Activated CD4-positive, CD25-positive, alpha-beta regulatory T cell treated with anti-CD3 and anti-CD28 coated beads, Interleukin-2, amount 50 U/mL, for 16 hours (primary cell): ENCODE measurements around the gene ADCY7.
A peak's percentile ranks its signal among the peaks of the same experiment; 100 is the strongest.

Source experiments
- DNase-seq: peaks from one replicate; pipeline ENCODE4 v3.0.0-alpha.2; 2020; ENCODE audit warnings: low read depth, low spot score

The ADCY7 gene

DNA sequence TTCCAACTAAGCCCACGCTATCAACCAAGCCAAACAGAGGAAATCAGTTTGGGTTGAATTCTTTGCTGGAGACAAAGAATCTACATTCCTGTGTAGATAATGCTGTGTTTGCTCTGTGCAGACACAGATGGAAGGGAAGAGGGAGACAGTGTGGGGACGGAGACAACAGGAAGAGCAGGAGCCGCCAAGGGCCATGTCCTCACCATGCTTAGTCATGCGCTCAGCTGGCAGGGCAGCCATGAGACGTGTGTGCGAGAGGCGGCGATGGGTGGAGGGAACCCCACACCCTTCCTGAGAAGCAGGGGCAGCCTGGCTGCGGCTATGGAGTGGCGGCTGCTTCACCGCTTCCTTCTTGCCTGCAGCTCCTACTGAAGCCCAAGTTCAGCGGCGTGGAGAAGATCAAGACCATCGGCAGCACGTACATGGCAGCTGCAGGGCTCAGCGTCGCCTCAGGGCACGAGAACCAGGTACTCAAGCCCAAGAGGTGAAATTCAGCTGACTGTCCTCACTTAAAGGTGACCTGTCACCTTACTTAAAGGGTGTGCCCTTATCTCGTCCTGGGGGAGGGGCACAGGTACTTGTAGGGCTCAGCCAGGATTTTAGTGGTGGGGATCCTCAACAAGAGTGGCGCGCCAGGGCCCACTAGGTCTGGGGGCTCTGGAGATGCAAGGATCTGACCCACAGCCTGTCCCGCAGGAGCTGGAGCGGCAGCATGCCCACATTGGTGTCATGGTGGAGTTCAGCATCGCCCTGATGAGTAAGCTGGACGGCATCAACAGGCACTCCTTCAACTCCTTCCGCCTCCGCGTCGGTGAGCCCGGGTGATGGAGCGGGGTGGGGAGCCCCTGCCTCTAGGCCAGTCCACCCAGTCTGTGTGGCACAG, 47.5 kb downstream of the ADCY7 start:
- no peak for DNase-seq

DNA sequence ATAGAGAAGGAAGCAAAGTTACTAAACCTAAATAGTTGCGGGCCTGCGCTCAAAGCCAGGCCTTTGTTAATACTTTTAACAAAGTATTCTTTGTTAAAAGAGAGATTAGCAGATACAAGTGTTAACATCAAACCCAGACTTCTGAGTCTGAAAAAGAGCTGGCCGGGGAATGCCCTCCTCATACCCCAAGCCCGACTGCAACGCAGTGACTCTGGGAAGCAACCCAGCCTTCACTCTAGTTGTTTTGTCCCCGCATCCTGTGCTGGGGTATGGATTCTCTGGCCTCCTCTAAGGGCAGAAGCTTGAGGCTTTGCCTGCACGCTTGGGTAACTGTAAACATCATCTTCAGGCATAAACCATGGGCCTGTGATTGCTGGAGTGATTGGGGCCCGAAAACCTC, 48.3 kb downstream of the ADCY7 start:
- no peak for DNase-seq

DNA sequence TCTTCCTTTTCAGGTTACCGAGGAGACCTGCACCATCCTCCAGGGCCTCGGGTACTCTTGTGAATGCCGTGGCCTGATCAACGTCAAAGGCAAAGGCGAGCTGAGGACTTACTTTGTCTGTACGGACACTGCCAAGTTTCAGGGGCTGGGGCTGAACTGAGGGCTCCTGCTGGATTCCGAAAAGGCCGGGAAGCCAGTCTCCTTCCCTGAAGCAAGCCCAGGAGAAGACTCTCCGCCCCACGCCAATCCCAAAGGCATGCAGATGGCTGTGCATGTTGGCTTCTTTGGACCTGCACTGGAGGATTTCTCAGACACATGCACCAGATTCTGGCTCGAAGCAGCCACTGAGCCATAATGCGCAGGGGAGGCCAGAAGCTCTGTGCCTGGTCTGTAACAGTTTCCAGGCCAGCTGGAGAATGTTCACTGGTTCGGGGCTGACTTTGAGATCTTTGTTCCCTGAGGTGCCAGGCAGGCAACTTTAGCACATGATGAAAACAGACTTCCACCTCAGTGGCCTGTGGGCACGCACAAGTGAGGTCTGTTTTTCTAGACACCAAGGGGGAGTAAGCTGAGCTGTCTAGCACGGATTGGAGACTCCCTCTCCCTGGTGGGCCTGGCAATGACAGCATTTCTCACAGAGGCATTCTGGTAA, 49.1 kb downstream of the ADCY7 start:
- no peak for DNase-seq

DNA sequence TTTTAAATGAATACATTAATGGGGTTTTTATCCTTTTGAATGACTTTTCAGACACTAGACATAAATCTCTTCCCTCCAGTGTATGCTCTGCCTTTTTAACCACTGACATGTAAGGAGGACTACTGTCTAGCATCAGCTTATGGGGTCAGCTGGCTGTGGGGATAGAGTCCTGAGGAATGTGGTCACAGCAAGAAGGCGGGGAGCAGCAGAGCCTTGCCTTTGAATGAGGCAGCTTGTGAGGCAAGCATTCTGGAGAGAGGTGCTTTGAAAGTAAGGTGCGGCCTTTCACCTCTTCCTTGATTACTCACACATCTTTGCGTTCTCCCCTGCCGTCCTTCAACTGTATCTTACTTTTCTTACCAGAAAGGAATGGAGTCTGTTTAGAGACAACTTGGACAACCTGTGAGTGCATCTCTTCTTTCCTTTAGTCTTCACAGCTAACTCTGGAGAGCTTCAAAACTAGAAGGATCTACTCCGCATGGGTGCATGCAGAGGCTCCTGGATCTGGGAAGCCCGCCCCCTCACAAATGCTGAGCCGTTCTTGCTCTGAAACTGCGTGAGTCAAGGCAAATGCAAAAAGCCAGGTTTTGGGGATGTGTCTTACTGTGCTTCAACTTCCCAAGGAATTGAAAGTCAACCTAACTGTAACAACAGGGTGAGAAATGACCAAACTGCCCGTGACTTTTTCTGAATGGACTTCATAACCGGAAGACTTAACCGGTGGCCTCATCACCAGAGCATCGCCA, 49.9 kb downstream of the ADCY7 start:
- no peak for DNase-seq

DNA sequence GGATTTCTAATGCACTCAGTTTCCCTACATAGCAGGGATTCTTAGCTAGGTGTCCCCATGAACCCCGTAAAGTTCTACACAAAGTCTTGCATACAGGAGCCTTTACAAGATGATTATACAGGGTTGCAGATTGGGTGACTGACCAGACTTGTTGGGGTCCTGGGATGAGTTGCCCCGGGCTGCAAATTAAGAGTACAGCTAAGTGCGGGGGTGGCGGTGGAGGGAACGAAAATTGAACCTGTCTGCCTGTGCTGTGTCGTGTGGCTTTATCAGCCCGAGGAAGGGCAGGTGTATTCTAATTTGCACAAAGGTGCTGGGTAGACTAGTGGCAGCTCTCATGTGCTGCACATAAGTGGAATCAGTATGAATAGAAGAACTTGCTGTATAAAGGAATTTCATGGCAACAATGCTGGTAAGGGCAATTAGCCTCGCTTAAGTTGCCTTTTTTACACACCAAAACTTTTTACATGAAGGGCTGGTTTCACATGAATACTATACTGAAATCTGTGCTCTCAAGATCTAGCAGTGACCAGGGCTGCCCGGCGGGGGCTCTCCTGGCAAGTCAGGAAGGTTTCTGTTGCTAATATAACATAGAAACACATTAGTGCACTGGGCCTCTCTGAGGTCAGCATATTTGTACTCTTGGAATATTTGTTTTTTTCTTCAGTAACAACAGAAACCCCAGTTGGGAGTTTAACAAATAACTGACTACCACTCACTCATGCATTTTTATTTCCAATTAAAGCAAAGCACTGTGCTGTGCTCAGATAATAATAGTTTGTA, 50.7 kb downstream of the ADCY7 start:
- DNase-seq, result no peak

DNA sequence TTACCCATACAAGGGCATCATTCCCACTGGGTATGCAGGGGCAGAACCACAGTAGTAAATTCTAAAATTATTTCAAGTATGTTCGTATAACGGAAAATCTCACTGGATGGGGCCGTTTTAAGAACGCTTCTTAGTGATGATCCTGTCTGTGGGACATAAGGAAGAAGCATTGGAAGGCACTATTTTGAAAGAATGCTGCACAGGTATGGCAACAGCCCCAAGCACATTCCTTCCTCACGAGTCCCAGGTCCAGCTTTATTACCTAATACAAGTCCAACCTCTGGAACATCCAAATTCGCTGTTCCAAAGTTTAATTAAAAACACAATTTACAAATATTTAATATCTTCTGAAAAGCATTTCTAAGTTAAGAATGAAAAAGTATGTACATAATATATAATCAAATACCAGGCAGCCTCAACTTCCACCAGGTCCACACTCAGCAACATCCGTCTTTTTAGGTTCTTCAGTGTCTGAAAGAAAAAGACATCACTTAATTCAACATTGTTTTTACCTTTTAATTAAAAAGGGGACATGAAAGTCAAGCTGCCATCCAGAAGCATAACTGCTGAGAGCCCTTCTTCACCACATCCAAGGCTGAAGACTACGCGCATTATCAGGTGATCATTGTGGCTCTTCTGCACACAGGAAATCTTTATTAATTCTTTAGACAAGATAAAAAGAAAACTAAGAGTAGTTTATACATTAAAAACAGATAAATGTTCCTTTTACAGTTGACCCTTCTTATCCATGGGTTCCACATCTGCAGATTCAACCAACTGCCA, 52.6 kb downstream of the ADCY7 start:
- DNase-seq, result no peak

DNA sequence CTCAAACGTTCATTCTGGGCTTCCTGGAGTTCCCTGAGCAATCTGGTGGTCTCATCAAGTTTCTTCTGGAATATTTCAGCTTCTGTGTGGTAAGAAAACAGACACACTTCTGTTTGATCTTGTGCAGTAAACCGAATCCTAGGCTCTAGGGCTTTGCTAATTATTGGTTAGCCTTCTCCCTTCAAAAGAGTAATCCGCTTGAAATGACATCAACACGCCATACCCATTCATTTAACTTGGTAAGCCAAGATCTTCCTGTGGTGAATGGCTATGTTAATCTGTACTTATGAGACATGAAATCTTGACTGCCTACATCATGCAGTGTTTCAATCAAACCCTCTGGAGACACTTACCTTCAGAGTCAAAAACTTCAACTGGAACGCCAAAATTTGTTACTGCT, 54.0 kb downstream of the ADCY7 start:
- DNase-seq, result no peak

DNA sequence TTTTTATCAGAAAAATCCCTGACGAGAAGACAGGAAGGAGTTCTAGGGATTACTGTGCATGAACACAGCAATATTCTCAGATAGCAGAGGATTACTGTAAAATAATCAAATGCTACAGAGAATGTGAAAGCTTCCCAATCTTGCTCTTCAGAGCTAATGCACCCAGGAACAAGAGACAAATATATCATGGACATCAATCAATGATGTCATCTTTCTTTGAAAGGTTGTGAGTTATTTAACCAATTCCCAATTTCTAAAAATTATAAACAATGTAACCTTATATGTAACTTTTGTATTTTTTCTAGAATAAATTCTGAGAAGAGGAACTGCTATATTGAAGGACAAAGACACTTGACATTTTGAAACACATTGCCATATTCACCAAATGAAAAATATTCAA, 56.0 kb downstream of the ADCY7 start:
- DNase-seq, result no peak

DNA sequence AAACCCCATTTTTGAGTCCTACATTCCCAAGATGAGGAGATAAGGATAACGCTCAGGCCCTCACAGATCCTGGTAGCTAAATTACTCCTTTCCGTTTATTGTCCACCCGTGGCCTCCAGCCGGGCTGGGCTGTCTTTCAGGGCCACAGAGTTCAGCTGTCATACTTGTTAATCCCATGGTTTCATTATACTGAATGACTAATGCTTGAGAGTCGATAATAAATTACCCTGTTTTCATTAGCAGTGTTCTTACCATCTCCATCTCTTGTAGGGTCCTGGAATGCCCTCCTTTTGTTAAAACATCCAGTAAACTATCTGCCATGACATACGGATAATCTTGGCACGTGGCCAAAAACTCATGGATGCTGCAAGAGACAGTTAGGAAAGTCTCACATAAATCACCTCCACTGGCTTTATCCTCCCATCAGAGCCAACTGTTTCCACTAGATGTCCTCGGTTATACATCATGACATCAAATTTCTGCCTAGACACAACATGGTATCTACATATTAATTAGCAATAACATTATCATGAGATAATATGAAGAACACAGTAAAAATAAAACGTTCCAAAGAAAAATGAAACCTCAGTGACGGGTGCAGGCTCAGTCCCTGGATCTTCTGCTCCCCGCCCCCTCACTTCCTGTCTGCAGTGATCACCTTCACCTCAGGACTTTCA, 57.1 kb downstream of the ADCY7 start:
- DNase-seq, result no peak

DNA sequence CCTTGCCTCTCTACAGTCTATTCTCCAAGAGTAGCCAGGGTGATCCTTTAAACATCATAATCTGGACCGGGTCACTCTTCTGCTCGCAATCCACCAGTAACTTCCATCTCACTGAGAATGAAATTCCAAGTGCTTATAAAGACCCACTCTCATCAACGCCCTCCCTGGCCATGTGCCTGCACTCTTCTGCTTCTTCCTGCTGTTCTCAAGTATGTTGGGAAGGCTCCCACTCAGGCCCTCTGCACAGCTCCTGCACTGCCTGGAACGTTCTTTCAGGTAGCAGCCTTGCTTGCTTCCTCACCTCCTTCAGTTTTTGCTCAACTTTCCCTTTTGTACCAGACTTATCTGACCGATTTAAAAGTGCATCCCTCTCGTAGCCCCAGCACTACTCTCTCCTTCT, 58.0 kb downstream of the ADCY7 start:
- no peak for DNase-seq

DNA sequence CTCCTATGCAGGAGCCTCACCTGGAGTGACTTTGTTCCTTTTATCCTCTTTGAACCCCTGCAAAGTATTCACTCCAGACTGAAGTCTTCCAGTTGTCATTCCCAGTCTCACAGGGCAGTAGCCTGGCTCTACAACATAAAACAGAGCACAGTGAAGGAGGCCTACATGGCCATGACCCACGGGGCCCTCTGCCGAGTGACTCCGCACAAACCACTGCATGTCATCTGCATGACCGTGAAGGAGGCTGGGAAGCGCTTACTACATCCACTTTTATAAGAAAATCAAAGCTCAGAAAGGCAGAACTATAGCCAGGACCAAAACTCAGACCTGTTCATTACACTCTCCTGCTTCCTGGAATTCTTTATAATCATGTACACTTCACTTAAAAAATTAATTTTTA, 59.9 kb downstream of the ADCY7 start:
- no peak for DNase-seq

DNA sequence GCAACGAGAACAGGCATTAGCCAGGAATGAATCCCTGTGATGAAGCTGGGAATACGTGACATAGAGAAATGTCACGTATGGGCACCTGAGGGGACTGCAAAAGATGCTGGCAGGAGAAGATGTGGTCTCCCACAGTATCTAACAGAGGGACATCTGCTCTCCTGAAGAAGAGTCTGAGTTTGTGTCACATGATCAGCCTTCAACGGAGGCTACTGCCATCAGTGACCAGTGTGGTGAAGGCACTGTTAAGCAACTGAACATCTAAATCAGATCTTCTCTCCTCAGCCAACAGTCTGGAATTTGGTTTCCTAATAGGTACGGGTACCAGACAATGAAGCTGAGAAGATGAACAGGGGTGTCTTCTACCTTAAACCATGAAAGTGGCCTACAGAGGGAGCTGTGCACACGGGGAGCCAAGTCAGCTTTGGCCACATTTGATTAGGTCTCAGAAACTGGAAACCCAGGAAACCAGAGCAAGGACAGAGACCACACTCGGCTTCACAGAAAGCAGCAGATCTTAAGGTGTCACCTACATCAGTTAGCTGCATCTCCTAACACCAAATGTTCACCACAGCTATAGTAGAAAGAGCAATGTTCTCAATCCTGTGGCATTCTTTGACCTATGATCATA, 60.6 kb downstream of the ADCY7 start:
- DNase-seq, result peak; percentile 43

DNA sequence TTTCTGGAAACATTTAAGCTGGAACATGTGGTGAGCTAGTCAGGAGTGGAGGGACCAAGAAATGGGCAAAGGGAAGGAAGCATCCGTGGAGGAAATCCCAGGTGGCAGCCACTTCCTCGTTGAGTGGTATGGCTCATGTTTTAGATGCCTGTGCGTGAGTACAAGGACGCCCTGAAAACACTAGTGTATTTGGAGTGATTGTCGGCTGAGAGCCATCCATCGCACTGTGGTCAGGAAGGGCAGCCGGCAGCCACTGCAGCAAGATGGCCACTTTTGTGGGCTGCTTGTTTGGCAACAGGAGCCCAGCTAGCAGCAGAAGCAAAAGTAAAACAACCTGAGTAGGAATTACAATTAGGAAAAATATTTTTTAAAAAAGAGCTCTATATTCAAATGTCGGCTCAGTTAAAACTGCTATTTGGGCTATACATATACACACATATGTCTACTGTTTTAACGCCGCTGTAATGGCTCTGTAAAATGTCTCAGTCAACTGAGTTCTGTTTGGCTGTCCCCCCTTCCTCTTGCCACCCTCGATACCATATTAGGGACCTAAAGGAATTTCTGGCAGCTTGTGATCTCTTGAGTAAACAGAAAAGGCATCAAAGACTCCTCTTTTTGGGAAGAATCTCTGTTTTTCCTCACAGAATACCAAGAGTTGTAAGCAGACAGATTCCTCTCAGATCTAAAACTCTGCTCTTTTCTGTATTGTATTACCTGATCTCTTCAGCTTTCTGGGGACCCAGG, 63.3 kb downstream of the ADCY7 start:
- no peak for DNase-seq

DNA sequence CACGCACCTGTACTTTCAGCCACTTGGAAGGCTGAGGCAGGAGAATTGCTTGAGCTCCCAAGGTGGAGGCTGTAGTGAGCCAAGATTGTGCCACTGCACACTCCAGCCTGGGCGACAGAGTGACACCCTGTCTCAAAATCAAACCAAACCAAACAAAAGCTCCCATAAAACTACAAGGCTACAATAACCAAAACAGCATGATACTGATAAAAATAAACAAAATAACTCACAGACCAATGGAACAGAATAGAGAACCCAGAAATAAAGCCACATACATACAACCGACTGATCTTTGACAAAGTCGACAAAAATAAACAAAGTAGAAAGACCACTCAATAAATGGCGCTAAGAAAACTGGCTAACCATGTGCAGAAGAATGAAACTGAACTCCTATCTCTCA, 65.2 kb downstream of the ADCY7 start:
- DNase-seq, result no peak

DNA sequence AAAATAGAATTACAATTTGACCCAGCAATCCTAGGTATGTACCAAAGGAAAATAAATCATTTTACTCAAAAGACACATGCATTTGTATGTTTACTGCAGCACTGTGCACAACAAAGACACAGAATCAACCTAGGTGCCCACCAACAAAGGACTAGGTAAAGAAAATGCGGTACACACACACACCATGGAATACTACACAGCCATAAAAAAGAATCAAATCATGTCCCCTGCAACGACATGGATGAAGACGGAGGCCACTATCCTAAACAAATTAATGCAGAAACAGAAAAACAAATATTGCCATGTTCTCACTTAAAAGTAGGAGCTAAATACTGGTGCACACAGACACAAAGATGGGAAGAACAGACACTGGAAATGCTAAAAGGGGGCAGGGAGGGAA, 66.2 kb downstream of the ADCY7 start:
- no peak for DNase-seq

DNA sequence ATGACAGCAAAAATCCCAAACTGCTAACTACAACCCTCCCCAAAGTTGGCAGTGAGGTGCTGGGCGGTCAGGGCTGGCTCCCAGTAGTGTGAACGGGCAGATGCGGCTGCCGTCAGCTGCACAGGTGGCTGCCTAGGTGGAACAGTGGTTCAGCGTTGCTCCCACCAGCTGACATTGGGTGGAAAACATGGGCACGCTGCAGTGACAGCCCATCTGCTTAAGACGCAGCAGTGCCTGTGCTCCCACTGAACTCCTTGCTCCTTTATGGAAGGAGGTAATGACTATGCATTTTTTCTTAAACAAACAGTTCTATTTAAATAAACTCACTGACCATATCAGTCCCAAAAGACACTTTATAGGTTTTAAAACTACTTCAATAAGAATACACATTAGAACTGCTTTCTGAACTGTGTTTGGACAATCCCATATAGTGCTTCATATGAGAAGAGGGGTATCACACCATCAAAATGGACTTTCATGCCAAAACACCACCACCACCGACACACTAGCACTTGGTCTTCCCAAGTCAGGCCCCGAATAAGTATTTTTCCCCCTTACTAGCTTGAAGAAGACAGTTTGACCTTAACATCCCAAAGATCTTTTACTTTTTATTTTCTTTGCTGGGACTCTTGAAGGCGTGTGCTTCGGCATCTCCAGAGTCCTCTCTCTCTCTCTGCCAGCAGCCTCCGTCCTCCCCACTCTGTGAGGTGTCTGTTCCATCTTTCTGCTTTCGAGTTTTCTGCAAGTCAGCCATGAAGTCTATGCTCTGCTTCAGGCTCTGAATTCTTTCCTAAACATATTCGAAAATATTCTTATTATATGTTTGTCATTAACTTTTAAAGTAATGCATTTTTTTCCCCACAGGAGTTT, 68.0 kb downstream of the ADCY7 start:
- no peak for DNase-seq

DNA sequence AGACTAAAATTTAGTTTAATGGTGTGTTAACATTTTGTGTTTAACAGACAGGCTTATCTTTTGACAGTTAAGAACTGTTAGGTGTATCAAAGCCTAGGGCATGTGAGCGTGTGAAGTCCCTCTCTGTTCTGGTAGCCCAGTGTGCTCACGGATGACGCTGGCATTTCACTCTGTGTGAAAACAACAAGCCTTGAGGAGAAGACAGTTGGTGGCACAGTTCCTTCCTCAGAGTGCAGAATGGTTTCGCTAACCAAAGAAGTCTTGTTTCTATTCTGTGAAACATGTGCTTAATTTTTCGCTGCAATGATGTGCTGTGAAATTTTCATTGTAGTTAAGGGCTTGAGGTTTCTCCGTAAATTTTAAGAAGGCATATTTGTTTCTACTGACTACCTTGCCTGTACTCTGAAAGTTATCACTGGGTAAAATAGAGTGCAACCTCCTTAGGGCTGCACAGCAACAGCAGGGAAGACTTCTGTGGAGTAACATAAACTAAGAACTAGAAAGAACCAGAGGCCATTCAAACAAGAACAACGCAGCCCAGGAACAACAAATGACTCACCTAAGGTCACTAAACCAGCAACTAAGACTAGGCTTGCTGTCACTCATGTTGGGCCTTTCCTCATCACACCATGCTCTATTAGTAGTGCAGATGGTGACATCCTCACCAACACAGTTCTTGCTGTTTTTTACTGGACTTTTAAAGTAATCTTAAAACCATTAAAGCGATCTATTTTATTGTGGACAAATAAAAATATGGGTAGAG, 69.0 kb downstream of the ADCY7 start:
- no peak for DNase-seq

DNA sequence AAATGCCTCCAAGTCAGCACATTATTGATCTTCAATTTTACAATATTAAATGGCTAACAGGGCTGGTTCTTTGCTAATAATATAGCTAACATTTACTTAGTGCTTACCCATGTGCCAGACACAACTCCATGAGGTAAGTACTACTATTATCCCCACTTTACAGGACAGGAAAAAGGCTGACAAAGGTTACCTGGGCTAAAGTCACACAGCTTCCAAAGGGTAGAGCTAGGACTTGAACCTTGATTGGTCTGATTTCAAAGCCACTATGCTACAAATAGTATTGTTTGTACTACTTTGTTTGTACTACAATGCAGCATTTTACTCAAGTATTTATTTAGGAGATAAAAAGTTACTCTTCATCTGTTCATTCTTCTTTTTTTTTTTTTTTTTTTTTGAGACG, 70.5 kb downstream of the ADCY7 start:
- DNase-seq, result no peak
